Measurements from ENCODE around the gene TTC17. TPM values are rescaled to one million over a fixed set of nuclear protein-coding genes. Genes with fewer than 3 reads are reported as not detected.

The TTC17 gene
- total and polyA plus RNA-seq, 2 of the 4 experiments (the other 2 are of a cell fraction) = 56.3 to 61.3 TPM

DNA sequence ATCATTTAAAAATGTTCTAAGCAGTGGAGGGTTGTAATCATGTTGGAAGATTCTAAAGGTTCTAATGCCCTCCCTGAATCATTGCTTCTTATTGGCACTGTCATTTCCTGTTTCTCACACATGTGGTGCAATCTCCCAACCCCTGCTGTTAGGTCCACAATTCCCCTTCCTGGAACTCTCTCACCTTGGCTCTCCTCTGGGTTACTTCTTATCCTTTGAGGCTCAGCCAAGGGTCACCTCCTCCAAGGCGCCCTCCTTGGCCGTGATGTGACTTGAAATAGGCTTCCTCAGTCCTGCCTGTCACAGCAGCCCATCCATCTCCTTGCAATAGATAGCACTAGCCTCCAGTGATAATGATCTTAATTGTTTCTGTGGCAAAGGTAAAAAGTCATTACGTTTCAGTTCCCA is 149.8 kb downstream of the TTC17 start:
- CTCF ChIA-PET = no interaction called here
- BruUV-seq (replicated peaks) = no TSS peak
- Histone ChIP-seq H2AK9ac (replicated peaks; ENCODE audit: low read depth, low read length, poor library complexity) (no peak overlapping the region), H2BK5ac (ENCODE audit: low read depth, low read length, poor library complexity, severe bottlenecking) (no peak overlapping the region), H3K9me3 (ENCODE audit: control insufficient read depth, insufficient read depth, low read length) (no peaks in the 10 kb centered on the region), H2AK5ac (ENCODE audit: low read depth, low read length) (no peak overlapping the region), H3K18ac (ENCODE audit: low read depth, low read length) (no peak overlapping the region), H3K4me3 (ENCODE audit: insufficient read depth, low read depth, low read length) (no peak overlapping the region), H3K36me3 (ENCODE audit: control insufficient read depth, insufficient read depth, low read length) (no peaks in the 10 kb centered on the region), H3K4ac (ENCODE audit: low read depth, low read length) (no peak overlapping the region), H3K79me1 (ENCODE audit: low read depth in 1 of 2, low read length in 2 of 2) (no peaks in the 10 kb centered on the region), H2AFZ (replicated peaks; ENCODE audit: low read length, poor library complexity) (no peak overlapping the region), H2BK20ac (ENCODE audit: low read depth, low read length) (no peak overlapping the region), H3K9ac (ENCODE audit: low read depth, low read length) (no peak overlapping the region), H2BK120ac (ENCODE audit: low read depth, low read length) (no peak overlapping the region), H4K91ac (ENCODE audit: insufficient read depth, low read depth, low read length) (no peak overlapping the region), H3K27me3 (ENCODE audit: control insufficient read depth, insufficient read depth, low read length) (peaks cover 3% of the 10 kb centered on the region), H3K27ac (ENCODE audit: insufficient read depth, low read length) (no peak overlapping the region), H3K4me2 (ENCODE audit: low read depth, low read length) (no peak overlapping the region), H3K4me1 (ENCODE audit: control insufficient read depth, insufficient read depth, low read length) (no peaks in the 10 kb centered on the region), H3K23ac (ENCODE audit: low read depth, low read length) (no peak overlapping the region), H4K8ac (ENCODE audit: low read depth in 2 of 2, low read length in 2 of 2) (no peak overlapping the region), H3K14ac (replicated peaks; ENCODE audit: low read depth, low read length) (no peak overlapping the region), H4K20me1 (ENCODE audit: insufficient read depth, low read length) (no peaks in the 10 kb centered on the region), H4K5ac (ENCODE audit: low read depth, low read length) (no peak overlapping the region), H3K9me1 (ENCODE audit: insufficient read depth, low read length) (no peaks in the 10 kb centered on the region), H2BK15ac (ENCODE audit: low read depth, low read length) (no peak overlapping the region), H3K56ac (ENCODE audit: extremely low read depth, insufficient read depth, low read length) (no peak overlapping the region)
- no peak for ATAC-seq (ENCODE audit: low read depth)
- TF ChIP-seq MAFK (IDR thresholded peaks at IDR 0.05; ENCODE audit: low read depth, low read length) (no peak), CEBPB (IDR thresholded peaks at IDR 0.05; ENCODE audit: low read depth, low read length) (peak; percentile 91), NFE2L2 (IDR thresholded peaks at IDR 0.05; ENCODE audit: low read depth, low read length) (no peak), RAD21 (IDR thresholded peaks at IDR 0.05; ENCODE audit: low read length) (no peak)
- dilution Hi-C loops (cut with HindIII; ENCODE audit: low sequenced_read_pairs, unreplicated experiment) (no loop called here), intact Hi-C loops (cut with micrococcal nuclease) (no loop called here), in situ Hi-C loops (cut with MboI; ENCODE audit: low sequenced_read_pairs) (no loop called here)
- no CpG with 5 or more reads among the region's 3 CpGs for WGBS, 2 experiments (ENCODE audit: extremely low coverage in 2 of 2, insufficient read length in 1 of 2)
- POLR2A ChIA-PET (ENCODE audit: unreplicated experiment) = no interaction called here
- DNase-seq = peak; percentile 61
